ENCODE data around the gene SMARCAD1. TPM values are rescaled to one million over a fixed set of nuclear protein-coding genes. Genes with fewer than 3 reads are reported as not detected.

The SMARCAD1 gene
- polyA plus RNA-seq, 2 of the 4 experiments (the other 2 are of a cell fraction), result 15.9 to 35.7 TPM

GRCh38 chr4:94253036-94253435 is 45.4 kb downstream of the SMARCAD1 start:
- no peaks in the 10 kb centered on the region for H3K4me1 ChIP-seq
- ATAC-seq (no peak), FAIRE-seq (no peak)

GRCh38 chr4:94256144-94256783 is 48.6 kb downstream of the SMARCAD1 start:
- FAIRE-seq (no peak), ATAC-seq (no peak), DNase-seq (ENCODE audit: low read depth in 1 of 2, low spot score in 1 of 2) (no peak)
- no peaks in the 10 kb centered on the region for H3K9me3 ChIP-seq
- ChIA-PET CTCF (interaction anchor here (0.9 kb wide), 1 partner anchor 11 kb away, joined by 3 read pairs; no protein-coding TSS in a partner anchor), POLR2A (no interaction called here)
- H3K4me2 ChIP-seq, result no peak overlapping the region
- no peak overlapping the region for H3K27ac ChIP-seq
- no peak overlapping the region for H3K4me3 ChIP-seq
- TF ChIP-seq ZNF302 (CRISPR knock-in tag; IDR thresholded peaks at IDR 0.05), result no peak
- no peaks in the 10 kb centered on the region for H3K4me1 ChIP-seq
- WGBS (ENCODE audit: missing lambda C conversion rate), result 89% methylated on average over 8 of the region's 8 CpGs

More at GRCh38 chr4:94253036-94253435, 45.4 kb downstream of the SMARCAD1 start:
- WGBS (ENCODE audit: missing lambda C conversion rate), result 81% methylated on average over 3 of the region's 3 CpGs
- CTCF ChIA-PET, result interaction anchor here (0.9 kb wide), 1 partner anchor 464 kb away, joined by 3 read pairs; no protein-coding TSS in a partner anchor
- no peak for TF ChIP-seq JUNB (IDR thresholded peaks at IDR 0.05)
- TF ChIP-seq POLR2A (IDR thresholded peaks at IDR 0.05; ENCODE audit: low read length), result no peak
- TF ChIP-seq REST (IDR thresholded peaks at IDR 0.05), result no peak
- TF ChIP-seq ESRRA (IDR thresholded peaks at IDR 0.05; ENCODE audit: borderline replicate concordance, low read length), result no peak
- TF ChIP-seq HDAC2 (IDR thresholded peaks at IDR 0.05), result no peak
- TF ChIP-seq CBX2 (IDR thresholded peaks at IDR 0.05; ENCODE audit: borderline replicate concordance, low read depth), result no peak
- TF ChIP-seq ZSCAN20 (CRISPR knock-in tag; IDR thresholded peaks at IDR 0.05), result no peak
- no peak for TF ChIP-seq HEYL (CRISPR knock-in tag; IDR thresholded peaks at IDR 0.05)
- TF ChIP-seq NFE2L2 (conservative IDR thresholded peaks at IDR 0.05; ENCODE audit: low read length), result no peak
- no peak for TF ChIP-seq MAZ (IDR thresholded peaks at IDR 0.05; ENCODE audit: borderline replicate concordance, low read depth, low read length)
- no peak for TF ChIP-seq EHF (CRISPR knock-in tag; IDR thresholded peaks at IDR 0.05)
- TF ChIP-seq MYC (IDR thresholded peaks at IDR 0.05; ENCODE audit: borderline replicate concordance, low read length), result no peak
- no peak for TF ChIP-seq BHLHE40 (IDR thresholded peaks at IDR 0.05; ENCODE audit: low read depth, low read length)
- TF ChIP-seq FOSB (CRISPR knock-in tag; IDR thresholded peaks at IDR 0.05), result no peak
- TF ChIP-seq ELK1 (IDR thresholded peaks at IDR 0.05; ENCODE audit: low read depth, low read length), result no peak
- no peak for TF ChIP-seq RCOR1 (IDR thresholded peaks at IDR 0.05; ENCODE audit: low read depth, low read length)
- TF ChIP-seq HOXB5 (CRISPR knock-in tag; IDR thresholded peaks at IDR 0.05), result no peak
- TF ChIP-seq SREBF2 (IDR thresholded peaks at IDR 0.05), result no peak
- no peak for TF ChIP-seq JUN (IDR thresholded peaks at IDR 0.05)
- H3K4me2 ChIP-seq, result no peak overlapping the region
- POLR2A ChIA-PET, result no interaction called here
- H3K27ac ChIP-seq, result no peak overlapping the region
- DNase-seq (ENCODE audit: low read depth in 1 of 2, low spot score in 1 of 2), result peak in 1 of 2 experiments; percentile 22
- no peak overlapping the region for H3K4me3 ChIP-seq
- H3K9me3 ChIP-seq, result no peaks in the 10 kb centered on the region

GRCh38 chr4:94256828-94257227 is 49.2 kb downstream of the SMARCAD1 start:
- DNase-seq (ENCODE audit: low read depth in 1 of 2, low spot score in 1 of 2), result peak in 1 of 2 experiments; percentile 7
- Histone ChIP-seq H3K27ac (no peak overlapping the region), H3K4me3 (no peak overlapping the region), H3K4me1 (no peaks in the 10 kb centered on the region), H3K9me3 (no peaks in the 10 kb centered on the region), H3K4me2 (no peak overlapping the region)
- no peak for FAIRE-seq
- POLR2A ChIA-PET, result no interaction called here
- CTCF ChIA-PET, result interaction anchor here (0.9 kb wide), 1 partner anchor 11 kb away, joined by 3 read pairs; no protein-coding TSS in a partner anchor
- ATAC-seq, result no peak
- TF ChIP-seq POLR2AphosphoS2 (conservative IDR thresholded peaks at IDR 0.05; ENCODE audit: low read length) (no peak), RAD21 (conservative IDR thresholded peaks at IDR 0.05 in 1 of 2, IDR thresholded peaks at IDR 0.05 in 1 of 2) (peak in 1 of 2 experiments; percentile 24; a peak in 2 of 5 replicates), MAZ (IDR thresholded peaks at IDR 0.05; ENCODE audit: borderline replicate concordance, low read depth, low read length) (no peak), KDM5A (IDR thresholded peaks at IDR 0.05) (no peak), HOXA7 (CRISPR knock-in tag; IDR thresholded peaks at IDR 0.05) (no peak), TFCP2L1 (CRISPR knock-in tag; IDR thresholded peaks at IDR 0.05) (no peak), JUN (IDR thresholded peaks at IDR 0.05) (no peak), USF2 (IDR thresholded peaks at IDR 0.05) (no peak), CHD4 (IDR thresholded peaks at IDR 0.05; ENCODE audit: borderline replicate concordance) (no peak), CTCF (IDR thresholded peaks at IDR 0.05) (peak; percentile 29; the same call in 2 of the 3 replicates), HOXB5 (CRISPR knock-in tag; IDR thresholded peaks at IDR 0.05) (no peak), ZSCAN20 (CRISPR knock-in tag; IDR thresholded peaks at IDR 0.05) (no peak), ESRRA (IDR thresholded peaks at IDR 0.05; ENCODE audit: borderline replicate concordance, low read length) (no peak)

All from A549 (cell line).